ENCODE data around the gene USP7. TPM values are rescaled to one million over a fixed set of nuclear protein-coding genes. Genes with fewer than 3 reads are reported as not detected.
A peak's percentile ranks its signal among the peaks of the same experiment; 100 is the strongest.
"Not testable (repeated sequence)": the region's sequence is repeated elsewhere in the genome, so short reads cannot be mapped to it uniquely, and the experiment has no call there.

USP7 gene
- polyA plus RNA-seq, 10 donors, result 51.1 to 87.6 (median 67.8) TPM

DNA sequence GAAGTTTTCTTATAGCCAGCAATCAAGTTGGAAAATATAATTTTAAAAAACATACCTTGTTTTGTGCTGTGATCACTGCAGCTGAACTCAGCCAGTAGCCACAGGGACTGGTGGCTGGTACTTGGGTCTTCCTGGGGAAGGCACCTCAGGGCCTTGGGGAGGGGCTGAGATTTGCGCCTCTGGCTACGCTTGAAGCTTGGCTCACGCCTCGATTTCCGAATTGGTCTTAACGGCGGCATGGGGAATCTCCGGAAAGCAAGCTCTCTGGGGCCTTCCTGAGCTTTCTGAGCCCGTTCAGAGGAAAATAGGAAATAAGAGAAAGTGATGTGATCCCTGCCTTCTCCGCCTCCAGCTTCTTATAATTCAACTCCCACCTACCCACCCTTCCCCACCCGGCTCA is 11.3 kb upstream of the USP7 start:
- no peak for DNase-seq

DNA sequence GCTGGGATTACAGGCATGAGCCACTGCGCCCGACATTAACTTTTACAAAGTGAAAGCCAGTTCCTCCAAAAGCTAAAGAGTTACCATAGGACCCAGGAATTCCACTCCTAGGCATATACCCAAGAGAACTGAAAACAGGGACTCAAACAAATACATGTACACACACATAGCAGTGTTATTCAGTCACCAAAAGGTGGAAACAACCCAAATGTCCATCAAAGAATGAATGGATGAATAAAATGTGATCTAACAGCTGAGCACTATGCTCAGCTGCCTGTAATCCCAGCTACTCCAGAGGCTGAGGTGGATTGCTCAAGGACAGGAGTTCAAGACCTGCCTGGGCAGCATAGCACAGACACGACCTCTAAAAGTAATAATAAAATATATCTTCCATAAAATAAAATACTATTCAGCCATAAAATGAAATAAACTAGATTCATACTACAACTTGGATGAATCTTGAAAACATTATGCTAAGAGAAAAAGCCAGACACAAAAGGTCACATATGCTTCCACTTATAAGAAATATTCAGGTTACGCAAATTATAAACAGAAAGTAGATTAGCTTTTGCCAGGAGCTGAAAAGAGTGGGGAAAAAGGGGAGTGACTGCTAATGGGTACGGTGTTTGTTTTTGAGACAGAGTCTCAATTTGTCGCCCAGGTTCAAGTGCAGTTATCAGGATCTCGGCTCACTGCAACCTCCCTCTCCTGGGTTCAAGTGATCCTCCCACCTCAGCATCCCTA is 9.3 kb upstream of the USP7 start:
- DNase-seq, result peak in 2 of 3 donors; percentile 19 to 59

DNA sequence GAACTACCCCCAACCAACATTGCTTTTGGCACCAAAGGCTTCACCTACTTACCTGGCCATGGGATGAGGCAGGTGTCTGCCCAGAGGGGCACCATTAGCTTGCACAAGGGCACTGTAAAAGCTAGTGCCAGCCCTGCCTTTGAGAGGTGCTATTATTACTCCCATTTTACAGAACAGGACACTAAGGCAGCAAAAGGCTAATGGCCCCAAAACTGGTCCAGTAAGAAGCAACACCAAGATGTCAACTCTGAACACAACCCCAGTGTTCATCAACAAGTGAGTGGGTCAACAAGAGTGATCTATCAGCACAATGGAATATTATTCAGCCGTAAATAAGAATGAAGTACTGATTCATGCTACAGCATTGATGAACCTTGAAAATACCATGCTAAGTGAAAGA is 7.7 kb upstream of the USP7 start:
- DNase-seq, result no peak

DNA sequence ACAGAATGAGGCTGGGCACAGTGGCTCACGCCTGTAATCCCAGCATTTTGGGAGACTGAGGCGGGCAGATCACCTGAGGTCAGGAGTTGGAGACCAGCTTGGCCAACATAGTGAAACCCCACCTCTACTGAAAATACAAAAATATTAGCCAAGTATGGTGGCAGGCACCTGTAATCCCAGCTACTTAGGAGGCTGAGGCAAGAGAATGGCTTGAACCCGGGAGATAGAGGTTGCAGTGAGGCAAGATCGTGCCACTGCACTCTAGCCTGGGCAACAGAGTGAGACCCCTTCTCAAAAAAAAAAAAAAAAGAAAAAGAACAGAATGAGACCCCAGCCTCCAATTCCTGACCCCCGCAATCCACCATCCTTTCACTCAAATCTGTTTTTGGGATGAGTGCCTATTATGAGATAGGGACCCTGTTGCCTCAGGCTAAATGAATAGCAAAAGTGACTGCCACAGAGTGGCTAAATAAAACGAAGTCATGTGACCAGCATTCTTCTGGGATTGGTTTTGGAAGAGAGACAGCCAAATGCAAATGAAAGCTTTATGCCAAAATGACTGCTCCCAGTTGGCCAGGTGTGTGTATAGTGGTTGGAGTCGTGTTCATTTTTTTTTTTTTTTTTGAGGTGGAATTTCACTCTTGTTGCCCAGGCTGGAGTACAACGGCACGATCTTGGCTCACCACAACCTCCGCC is 5.6 kb upstream of the USP7 start:
- not testable (repeated sequence) for DNase-seq

DNA sequence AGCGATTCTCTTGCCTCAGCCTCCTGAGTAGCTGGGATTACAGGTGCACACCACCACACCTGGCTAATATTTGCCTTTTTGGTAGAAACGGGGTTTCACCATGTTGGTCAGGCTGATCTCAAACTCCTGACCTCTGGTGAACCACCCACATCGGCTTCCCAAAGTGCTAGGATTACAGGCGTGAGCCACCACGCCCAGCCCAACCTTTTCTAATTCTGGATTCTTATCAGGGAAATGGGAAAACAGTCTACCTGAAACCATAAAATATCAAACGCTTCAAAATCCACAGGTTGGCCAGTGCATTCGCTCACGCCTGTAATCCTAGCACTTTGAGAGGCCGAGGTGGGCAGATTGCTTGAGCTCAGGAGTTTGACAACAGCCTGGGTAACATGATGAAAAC is 4.3 kb upstream of the USP7 start:
- DNase-seq, result not testable (repeated sequence)

DNA sequence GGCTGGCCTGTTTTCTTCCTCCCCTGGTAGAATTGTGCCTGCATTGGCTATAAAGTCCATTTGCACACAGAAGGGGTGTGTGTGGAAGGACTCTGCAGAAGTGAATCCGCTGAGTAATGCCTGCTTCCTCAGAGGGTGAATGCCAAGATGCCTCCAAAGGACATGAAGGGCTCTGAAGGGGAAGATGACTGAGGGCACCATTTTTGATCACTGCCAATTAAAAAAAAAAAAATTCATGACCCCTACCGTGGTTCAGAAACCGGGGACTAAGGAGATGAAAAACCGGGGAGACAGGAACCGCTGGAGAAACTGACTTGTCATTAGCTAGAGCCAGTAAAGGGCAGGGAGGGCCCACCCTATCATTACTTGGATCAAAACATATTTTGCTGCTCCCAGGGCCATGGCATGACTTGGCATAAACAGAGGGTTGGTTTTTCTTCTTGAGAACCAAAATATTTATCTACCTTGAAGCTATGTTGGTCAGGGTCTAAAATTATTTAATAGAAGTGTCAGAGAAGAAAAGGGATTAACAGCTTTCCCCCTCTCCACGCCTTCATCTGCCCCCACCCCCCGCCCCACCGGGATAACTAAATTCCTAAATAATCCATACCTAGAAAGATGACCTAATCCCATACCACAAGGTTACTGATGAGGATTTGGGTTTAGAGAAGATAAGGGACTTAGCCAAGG is 3.6 kb upstream of the USP7 start:
- DNase-seq, result no peak

DNA sequence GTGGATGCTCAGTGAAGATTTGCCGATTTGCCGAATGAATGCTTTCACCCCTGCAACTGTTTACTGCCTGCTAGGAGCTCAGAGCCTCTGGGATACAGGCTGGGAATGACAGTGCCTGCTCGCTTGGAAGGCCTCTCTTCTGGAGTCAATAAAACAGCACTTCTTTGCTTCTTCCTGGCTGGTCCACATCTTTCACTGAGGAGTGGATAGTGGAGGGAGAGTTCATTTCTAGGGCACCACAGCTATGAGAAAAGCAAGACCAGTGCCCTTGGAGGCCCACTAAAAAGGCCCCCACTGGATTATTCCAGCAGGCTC is 3.1 kb upstream of the USP7 start:
- DNase-seq, result no peak

DNA sequence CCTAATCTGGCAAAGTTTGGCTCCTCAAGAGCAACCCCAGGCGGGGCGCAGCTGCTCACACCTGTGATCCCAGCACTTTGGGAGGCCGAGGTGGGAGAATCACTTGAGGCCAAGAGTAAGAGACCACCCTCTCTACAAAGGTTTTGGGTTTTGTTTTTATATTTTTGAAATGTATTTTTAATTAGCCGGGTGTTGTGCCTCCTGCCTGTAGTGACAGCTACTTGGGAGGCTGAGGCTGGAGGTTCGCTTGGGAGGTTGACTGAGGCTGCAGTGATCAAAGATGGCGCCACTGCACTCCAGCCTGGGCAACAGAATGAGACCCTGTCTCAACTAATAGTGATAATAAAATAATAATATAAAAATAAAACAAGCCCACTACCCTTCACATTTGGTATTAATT is 756 bp upstream of the USP7 start:
- no peak for DNase-seq

DNA sequence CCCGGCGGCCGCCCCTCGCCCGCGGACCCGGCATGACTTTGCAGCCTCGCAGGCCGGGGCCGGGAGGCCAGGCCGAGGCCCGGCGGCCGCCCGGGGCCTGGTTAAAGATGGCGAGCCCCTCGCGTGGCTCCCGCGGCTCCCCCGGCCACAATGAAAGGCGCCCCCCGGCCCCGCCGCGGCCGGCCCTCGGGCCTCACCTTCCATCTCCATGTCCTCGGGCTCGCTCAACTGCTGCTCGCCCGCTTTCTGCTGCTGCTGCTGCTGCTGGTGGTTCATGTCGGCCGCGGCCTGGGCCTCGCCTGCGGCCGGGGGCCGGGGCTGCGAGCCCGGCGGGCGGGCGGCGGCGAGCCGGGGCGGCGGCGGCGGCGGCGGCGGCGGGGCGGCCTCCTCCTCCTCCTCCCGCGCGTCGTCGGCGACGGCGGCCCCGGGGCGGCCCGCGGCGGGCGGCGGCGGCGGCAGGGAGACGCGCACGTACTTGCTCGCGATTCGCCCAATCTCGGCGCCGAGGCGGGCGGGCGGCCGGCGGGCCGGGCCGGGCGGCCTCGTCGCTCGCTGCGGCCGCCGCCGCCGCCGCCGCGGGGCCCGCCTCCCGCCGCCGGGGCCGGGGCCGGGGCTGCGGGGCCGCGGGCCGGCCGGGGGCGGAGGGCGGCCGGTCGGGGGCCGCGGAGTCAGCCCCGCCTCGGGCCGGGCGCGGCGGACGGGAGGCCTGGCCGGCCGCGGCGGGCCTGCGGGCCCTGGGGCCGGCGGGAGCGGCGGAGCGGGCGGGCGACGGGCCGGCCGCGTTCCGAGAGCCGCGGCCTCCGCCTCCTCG is 491 bp downstream of the USP7 start:
- DNase-seq, result peak in 2 of 3 donors; percentile 25 to 72

DNA sequence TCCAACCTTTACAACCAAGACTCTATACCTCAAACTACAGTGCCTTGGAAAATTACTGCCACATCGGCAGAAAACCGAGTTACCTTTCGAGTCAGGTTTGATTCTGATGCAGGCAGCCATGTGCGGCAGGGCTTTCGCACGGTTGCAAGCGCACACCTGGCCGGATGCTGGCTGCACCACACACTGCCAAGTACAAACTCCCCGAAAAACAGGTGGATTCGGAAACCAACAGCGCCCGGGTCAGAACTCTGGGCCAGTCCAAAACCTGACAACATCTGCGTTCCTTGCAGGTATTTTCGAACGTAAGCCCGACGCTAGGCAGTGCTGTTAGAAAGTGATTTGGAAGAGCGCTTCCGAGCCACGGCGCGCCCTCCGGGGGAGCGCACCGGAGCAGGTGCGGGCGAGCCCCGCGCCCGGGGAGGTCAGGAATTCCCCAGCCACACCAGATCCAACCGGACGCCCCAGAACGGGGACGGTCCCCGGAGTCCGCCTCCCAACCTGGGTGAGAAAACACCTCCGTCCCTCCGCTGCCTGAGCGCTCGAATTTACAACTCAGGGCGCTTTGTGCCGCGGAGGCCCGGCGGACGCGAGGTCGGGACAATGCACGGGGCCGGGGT is 1.2 kb downstream of the USP7 start:
- peak in 2 of 3 donors; percentile 21 to 63 for DNase-seq

DNA sequence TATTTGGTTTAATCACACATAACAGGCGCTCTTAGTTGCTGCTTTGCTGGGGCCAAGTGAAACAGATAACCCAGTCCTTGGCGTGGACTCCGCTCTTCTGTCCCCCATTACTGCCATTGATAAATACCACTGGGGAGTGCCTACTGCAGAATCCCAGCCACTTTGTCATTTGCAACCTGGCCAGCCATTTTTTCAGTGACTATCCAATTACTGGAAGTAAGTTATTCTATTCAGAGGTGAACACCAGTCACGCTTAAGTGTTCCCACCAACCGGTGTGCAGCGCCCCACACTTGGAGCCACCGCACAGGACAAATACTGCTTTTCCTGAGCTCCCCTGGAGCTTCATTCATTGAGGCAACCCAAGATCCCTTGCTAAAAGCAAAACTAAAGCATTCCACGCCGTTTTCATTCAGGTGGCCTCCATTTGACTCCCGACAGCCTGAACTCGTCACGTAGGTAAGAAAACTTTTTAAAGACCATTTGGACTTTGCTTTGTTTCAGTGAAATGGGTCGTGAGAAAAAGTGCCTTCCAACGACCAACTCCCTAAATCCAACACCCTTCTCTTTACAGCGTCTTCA is 1.8 kb downstream of the USP7 start:
- DNase-seq, result no peak

DNA sequence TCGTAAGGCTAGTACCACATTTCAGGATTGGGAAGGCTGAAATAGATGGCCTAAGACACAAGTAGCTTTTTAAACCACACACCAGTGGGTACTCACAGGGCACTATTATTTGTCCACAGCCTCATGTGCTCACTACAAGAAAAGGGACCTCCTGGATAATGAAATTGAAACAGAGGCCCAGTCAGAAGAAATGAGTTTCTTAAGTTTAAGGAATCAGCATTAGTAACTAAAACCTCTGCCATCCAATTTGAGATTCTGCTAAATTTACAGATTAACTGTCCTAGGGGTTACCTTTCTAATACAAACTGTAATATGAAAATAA is 3.0 kb downstream of the USP7 start:
- no peak for DNase-seq

DNA sequence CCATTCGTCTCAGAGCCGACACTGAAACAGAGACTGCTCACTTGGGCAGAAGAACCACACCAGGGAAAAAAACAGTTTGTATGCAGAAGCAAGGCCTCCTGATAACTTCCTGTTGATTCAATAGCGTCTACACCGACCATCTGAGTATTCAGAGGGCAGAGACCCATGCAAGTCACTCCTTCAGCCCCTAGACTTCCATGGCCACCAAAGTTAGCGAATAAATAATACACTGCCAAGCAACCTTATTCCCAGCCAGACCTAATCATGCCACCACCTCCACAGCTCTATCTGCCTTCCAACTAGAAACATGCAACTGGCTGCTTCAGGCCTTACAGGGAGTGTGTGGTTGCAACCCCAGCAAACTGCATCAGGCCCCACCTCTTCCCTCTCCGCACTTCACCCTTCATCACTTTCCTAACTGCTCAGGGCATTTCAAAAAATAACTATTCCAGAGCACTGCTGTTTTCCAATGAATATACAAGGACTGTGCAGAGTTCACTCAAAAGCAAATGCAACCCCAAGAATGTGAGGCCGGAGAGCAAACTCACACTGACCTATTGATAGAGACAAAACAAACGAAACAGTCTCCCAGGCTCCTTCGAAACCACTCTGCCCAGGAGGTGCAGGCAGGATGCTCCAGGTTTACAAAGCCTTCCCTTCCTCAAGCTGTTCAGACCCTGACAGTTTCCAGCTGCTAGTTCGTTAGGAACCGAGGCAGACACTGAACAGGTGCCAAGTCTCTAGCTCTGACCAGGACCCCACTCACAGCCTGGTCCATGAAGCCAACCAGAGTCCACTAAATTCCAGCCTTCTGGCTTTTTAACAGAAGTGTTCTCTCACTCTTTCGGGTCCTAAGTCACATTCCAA is 3.6 kb downstream of the USP7 start:
- no peak for DNase-seq

DNA sequence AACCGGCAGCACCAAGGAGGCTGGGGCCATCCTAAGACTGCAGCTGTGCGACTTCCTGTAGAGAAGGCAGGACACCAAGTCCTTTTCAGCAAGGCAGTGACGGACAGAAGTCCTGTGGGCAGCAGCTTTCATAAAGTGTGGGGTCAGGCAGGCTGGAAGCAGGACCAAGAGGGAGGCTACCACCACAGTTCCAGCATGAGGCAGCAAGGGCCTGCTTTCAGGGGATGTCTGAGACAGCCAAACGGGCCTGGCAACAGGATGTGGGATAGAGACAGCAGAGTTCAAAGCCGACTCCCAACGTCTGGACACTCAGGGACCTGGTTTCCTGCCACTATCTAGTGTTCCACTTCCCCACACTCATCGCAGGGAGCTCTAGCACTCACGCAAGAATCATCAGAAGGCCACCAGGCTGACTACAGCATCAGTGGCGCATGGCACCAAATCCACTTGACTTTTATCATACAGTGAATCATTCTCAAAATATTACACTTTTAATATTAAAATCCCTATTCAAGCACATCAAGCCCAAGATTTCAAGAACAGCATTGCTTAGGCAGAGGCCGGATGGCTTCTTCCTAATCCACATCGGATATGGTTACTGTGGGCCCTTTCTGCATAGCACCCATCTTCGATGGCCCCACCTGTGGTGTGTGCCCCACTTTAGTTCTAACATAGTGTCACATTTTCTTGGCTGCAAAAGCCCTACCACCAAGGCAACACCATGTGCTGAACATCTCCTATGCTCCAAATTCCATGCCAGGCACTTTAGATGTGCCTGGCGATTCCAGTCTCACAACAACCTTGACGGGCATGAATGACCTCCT is 5.2 kb downstream of the USP7 start:
- peak; percentile 11 to 49 (median 16) for DNase-seq

DNA sequence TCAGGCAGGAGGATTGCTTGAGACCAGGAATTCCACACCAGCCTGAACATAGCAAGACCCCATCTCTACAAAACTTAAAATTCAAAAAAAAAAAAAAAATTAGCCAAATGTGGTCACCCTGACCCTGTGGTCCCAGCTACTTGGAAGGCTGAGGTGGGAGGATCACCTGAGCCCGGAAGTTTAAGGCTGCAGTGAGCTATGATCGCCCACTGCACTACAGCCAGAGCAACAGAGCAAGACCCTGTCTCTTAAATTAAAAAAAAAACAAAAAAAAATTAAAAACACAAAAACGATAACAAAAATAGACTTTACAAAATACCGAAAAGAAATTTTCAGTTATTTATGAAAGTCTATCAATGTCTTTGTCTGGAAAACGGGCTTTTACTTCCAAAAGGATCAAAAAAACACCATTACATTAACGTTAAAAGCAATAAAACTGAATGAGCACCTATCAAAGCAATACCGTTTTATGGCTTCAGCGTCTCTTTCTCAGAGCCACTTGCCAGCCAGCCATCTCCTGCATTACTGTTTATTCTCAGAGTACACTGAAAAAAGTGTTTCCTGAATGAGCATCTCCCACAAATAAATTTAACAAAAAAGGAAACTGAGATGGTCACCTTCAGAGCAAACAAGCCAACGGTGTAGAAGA is 6.1 kb downstream of the USP7 start:
- no peak for DNase-seq

DNA sequence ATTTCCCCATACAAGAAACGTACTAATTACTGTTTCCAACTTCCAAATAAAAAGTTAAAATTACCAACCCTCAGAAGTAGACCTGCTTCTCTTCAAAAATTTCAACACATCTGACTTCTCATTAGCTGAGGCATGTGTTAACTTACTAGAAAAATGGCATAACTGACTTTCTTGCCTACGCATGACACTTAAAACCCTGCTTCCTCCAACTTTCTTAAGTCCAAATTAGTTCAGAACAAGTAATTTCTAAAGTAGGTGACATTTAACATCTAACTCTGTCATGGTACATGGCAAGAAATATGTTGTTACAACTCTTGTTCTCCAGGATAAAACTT is 6.7 kb downstream of the USP7 start:
- no peak for DNase-seq

DNA sequence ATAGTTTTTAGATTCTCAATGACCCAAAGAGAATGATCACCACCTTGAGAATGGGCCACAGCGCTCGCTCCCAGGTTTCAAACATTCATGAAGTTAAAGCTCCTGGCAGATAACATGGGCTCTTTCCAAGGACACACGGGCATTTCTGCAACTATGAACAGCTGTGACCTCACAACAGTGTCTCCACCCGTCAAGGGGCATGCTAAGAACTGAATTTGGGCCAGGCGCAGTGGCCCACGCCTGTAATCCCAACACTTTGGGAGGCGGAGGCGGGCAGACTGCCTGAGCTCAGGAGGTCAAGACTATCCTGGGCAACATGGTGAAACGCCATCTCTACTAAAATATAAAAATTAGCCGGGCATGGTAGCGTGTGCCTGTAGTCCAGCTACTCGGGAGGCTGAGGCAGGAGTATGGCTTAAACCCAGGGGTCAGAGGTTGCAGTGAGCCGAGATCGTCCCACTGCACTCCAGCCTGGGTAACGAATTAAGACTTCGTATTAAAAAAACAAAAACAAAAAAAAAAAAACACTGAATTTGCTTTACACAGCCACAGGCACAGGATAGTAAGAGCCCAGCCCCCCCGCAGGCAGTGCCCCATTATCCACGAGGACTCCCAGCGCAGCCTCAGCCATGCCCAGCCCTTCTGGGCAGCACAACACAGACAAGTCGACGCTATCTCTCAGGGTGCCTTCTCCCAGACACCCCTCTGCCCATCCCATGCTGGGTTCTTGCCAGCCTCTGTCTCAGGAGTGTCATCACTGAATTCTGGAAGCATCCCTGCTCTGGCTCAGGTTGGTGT is 7.2 kb downstream of the USP7 start:
- no peak for DNase-seq

DNA sequence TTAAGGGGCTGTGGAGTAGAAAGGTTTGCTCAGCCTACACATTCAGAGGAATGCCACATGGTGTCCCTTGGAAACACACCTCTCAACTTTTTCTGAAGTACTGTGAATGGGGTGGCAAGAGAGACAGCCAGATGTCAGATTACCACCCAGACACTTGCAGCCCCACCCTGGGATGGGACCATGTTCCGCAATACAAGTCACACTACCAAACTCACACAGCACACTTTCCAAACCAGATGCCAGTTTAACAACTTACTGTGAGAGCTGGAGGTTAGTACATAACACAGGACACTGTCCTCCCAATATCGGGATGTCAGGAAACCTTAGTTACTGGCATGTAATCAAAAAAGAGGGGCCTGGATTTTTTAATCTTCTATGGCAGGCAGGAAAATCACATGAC is 7.9 kb downstream of the USP7 start:
- DNase-seq, result no peak
